Colonic mucosa (tissue), 4 donors: Measurements from ENCODE around the gene ETFA. TPM values are rescaled to one million over a fixed set of nuclear protein-coding genes. Genes with fewer than 3 reads are reported as not detected.

Experiments
- DNase-seq: peaks from one replicate; pipeline ENCODE4 v3.0.0-alpha.2; 2020
- H3K27ac ChIP-seq: fragments of 200-600 bp; one replicate; pipeline ENCODE4 v1.8.0; 2021
- H3K27me3 ChIP-seq: fragments of 200-600 bp; one replicate; pipeline ENCODE4 v1.8.0; 2021
- H3K36me3 ChIP-seq: fragments of 200-600 bp; one replicate; pipeline ENCODE4 v1.8.0; 2021
- H3K4me1 ChIP-seq: fragments of 200-600 bp; one replicate; pipeline ENCODE4 v1.8.0; 2021; ENCODE audit warnings: mild to moderate bottlenecking
- H3K4me3 ChIP-seq: fragments of 200-600 bp; one replicate; pipeline ENCODE4 v1.8.0; 2021
- H3K9ac ChIP-seq, 2 donors: one replicate each; pipeline ENCODE4 v1.7.0; 2013; ENCODE audit warnings: control low read depth in 2 of 2, low read depth in 2 of 2, low read length in 2 of 2
- H3K9me3 ChIP-seq: fragments of 200-600 bp; one replicate; pipeline ENCODE4 v1.8.0; 2021
- intact Hi-C: fragments of 100-400 bp; cut with DNase I; formaldehyde crosslinking; loops from one replicate; pipeline ENCODE4 v1.14.1; 2022
- total RNA-seq, 2 donors: library from RNA; stranded (reverse); fragmentation: NEBNext Ultra II Directional in 1 of 2; extraction: Animal tissue kit (Norgen Biotek cat#: 25700) in 1 of 2; gene quantifications; one replicate each; pipeline ENCODE4 v1.2.1, GENCODE V29; 2021
- TF ChIP-seq, protein P1 (sequence below): fragments of 200-600 bp; IDR thresholded peaks from one replicate; pipeline ENCODE4 v1.8.0; 2022; ENCODE audit warnings: antibody characterized with exemption, mild to moderate bottlenecking
- donor health status: healthy.
- donor health status: DM: no; HTN: no; CAD: no.
- donor health status: DM: no; HTN: no; CAD: no.

Gene ETFA
- total RNA-seq, 2 donors from 2014 or later = 300 to 366 TPM

DNA sequence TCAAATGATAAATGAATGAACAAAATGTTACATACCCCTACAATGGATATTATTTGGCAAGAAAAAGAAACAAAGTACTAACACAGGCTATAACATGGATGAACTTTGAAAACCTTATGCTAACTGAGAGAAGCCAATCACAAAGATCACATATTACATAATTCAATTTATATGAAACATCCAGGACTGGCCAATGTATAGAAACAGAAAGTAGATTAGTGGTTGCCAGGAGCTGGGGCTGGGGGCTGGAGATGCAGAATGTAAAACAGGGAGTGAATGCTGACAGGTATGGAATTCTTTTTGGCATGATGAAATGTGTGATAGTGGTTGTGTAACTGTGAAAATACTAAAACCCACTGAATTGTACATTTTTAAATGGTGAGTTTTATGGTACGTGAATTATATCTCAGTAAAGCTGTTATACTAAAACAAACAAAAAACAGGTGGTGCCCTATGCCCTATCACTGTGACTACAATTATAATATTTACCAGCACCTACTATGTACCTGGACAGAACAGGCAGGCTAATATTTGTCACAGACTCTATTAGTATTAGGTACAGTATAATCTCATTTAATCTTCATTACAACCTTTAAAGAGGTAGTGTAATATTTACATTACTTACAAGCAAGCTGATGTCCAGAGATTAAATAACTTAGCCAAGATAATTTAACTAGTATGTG lies 90.0 kb downstream of the ETFA start:
- DNase-seq = no peak
- Histone ChIP-seq H3K4me1 (no peaks in the 10 kb centered on the region), H3K4me3 (no peak overlapping the region), H3K9ac (no peak overlapping the region), H3K27me3 (no peaks in the 10 kb centered on the region), H3K36me3 (no peaks in the 10 kb centered on the region), H3K9me3 (no peaks in the 10 kb centered on the region), H3K27ac (no peak overlapping the region)
- intact Hi-C loops = no loop called here
- TF ChIP-seq, protein P1, sequence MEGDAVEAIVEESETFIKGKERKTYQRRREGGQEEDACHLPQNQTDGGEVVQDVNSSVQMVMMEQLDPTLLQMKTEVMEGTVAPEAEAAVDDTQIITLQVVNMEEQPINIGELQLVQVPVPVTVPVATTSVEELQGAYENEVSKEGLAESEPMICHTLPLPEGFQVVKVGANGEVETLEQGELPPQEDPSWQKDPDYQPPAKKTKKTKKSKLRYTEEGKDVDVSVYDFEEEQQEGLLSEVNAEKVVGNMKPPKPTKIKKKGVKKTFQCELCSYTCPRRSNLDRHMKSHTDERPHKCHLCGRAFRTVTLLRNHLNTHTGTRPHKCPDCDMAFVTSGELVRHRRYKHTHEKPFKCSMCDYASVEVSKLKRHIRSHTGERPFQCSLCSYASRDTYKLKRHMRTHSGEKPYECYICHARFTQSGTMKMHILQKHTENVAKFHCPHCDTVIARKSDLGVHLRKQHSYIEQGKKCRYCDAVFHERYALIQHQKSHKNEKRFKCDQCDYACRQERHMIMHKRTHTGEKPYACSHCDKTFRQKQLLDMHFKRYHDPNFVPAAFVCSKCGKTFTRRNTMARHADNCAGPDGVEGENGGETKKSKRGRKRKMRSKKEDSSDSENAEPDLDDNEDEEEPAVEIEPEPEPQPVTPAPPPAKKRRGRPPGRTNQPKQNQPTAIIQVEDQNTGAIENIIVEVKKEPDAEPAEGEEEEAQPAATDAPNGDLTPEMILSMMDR = no peak

DNA sequence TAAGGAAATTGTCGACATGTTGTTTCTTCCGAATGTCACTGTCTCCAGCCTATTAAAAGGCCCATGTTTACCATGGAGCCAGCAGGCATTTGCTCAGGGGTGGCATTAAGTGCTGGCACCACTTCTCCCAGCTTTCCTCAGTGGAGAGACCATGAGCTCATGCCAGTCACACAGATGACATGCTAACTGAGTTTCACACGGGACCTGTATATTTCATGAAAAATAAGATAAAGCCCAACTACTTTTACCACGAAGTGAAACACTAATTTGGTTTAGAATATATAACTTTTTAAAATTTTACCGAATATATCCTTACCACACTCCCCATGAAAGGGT lies 93.4 kb downstream of the ETFA start:
- no peak overlapping the region for H3K4me3 ChIP-seq
- DNase-seq = no peak
- intact Hi-C loops = no loop called here
- H3K27me3 ChIP-seq = no peaks in the 10 kb centered on the region
- TF ChIP-seq, protein P1 = no peak
- no peaks in the 10 kb centered on the region for H3K4me1 ChIP-seq
- no peak overlapping the region for H3K9ac ChIP-seq
- H3K36me3 ChIP-seq = peaks cover 11% of the 10 kb centered on the region
- H3K9me3 ChIP-seq = no peaks in the 10 kb centered on the region
- no peak overlapping the region for H3K27ac ChIP-seq

DNA sequence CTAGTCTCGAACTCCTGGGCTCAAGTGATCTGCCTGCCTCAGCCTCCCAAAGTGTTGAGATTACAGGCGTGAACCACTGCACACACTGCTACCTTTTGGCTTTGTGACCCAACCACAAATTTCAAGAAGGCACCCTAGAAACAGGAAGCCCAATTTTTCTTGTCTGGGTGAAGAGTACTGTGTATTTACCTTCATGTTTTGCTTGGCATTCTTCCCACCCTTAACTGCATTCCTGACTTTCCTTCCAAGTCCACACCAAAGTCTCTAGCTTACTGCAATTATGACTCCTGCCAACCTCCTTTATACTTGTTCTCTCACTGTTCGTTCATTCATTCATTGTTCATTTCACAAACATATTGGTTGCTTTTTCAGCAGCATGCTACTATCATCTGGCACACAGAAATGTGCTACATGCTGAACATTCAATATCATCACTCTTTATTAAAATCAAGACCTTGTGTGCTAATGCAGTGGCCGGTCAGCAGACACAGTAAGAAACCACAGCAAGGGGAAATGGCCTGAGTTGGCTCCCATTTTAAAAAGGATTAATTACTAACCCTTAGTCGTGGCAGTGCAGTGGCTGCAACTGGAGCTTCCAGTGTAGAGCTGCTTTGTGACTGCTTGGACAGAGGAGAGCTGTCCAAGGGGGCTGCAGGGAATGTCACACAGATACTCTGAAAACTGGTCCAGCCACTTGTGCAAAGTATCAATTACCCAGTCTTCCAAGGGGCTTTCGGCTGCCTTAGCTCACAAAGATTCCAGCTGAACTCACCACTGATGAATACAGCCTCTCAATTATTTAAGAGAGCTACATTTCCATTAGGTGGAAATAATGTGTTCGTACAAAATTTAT lies 94.0 kb downstream of the ETFA start:
- intact Hi-C loops = no loop called here
- Histone ChIP-seq H3K9me3 (no peaks in the 10 kb centered on the region), H3K4me3 (no peak overlapping the region), H3K36me3 (peaks cover 11% of the 10 kb centered on the region), H3K27ac (no peak overlapping the region), H3K9ac (no peak overlapping the region), H3K4me1 (no peaks in the 10 kb centered on the region), H3K27me3 (no peaks in the 10 kb centered on the region)
- TF ChIP-seq, protein P1 = no peak
- DNase-seq = no peak

DNA sequence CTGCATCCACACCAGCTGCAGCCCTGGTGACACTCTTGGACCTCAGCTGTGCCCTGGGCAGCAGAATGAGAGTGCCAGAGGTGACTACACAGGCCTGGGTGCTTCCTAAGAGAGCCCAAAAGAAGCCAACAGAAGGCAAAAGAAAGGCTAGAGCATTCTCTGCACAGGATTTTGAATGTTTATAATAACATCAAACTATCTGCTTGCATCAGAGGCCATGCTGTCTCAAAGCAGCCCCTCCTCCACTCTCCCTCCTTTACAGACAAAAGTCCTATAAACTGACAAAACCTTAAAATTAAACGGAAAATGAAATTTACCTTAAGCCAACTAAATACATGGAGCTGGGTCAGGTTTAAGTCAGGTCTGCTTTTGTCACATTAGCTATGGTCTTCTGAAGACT lies 95.6 kb downstream of the ETFA start:
- intact Hi-C loops = no loop called here
- H3K27me3 ChIP-seq = no peaks in the 10 kb centered on the region
- H3K4me1 ChIP-seq = no peaks in the 10 kb centered on the region
- no peak overlapping the region for H3K9ac ChIP-seq
- TF ChIP-seq, protein P1 = no peak
- H3K36me3 ChIP-seq = peaks cover 11% of the 10 kb centered on the region
- no peak for DNase-seq
- no peaks in the 10 kb centered on the region for H3K9me3 ChIP-seq
- no peak overlapping the region for H3K27ac ChIP-seq
- no peak overlapping the region for H3K4me3 ChIP-seq

DNA sequence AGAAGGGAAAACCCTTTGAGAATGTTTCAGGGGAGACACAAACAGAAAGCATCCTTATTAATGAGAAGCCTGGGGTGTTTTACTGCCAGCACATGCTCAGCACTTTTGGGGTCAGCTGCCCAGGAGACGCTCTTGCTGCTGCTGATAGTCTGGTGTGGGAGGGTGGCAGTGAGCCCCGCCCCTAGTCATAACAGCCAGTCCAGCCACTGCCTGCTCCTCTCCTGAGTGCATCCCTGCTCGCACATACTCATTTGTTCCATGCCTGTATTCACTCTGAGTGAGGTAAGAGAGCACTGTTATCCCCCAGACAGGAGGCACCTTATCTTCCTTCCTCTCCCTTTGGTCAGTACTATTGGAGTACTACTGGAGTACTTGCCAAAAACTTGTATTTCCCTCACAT lies 101.3 kb downstream of the ETFA start:
- no peak overlapping the region for H3K27ac ChIP-seq
- no peak overlapping the region for H3K9ac ChIP-seq
- intact Hi-C loops = no loop called here
- no peaks in the 10 kb centered on the region for H3K27me3 ChIP-seq
- TF ChIP-seq, protein P1 = no peak
- no peaks in the 10 kb centered on the region for H3K4me1 ChIP-seq
- H3K9me3 ChIP-seq = no peaks in the 10 kb centered on the region
- H3K4me3 ChIP-seq = no peak overlapping the region
- peaks cover 3% of the 10 kb centered on the region for H3K36me3 ChIP-seq
- DNase-seq = no peak
